ENCODE results near the gene SNX10.

GRCh38 chr7:26422761-26423160 is 131.1 kb downstream of the SNX10 start:
- TF ChIP-seq CTCF (conservative IDR thresholded peaks at IDR 0.05; ENCODE audit: low read depth, low read length), result no peak
- TF ChIP-seq EZH2 (IDR thresholded peaks at IDR 0.05; ENCODE audit: low read length, unreplicated experiment), result no peak
- no peak for TF ChIP-seq EZH2phosphoT487 (IDR thresholded peaks at IDR 0.05; ENCODE audit: borderline replicate concordance, low read length)

All from PC-3 (cell line).